HG03159 (cell line): Measurements from ENCODE around the gene THRSP.
"Not testable (repeated sequence)": the region's sequence is repeated elsewhere in the genome, so short reads cannot be mapped to it uniquely, and the experiment has no call there.

Experiments
- ATAC-seq: cut with Tn5 transposase; IDR thresholded peaks from one replicate; pipeline ENCODE4 v1.9.1; 2021; ENCODE audit warnings: mild to moderate bottlenecking, moderate library complexity; ENCODE audit not compliant: unreplicated experiment

The THRSP gene

DNA sequence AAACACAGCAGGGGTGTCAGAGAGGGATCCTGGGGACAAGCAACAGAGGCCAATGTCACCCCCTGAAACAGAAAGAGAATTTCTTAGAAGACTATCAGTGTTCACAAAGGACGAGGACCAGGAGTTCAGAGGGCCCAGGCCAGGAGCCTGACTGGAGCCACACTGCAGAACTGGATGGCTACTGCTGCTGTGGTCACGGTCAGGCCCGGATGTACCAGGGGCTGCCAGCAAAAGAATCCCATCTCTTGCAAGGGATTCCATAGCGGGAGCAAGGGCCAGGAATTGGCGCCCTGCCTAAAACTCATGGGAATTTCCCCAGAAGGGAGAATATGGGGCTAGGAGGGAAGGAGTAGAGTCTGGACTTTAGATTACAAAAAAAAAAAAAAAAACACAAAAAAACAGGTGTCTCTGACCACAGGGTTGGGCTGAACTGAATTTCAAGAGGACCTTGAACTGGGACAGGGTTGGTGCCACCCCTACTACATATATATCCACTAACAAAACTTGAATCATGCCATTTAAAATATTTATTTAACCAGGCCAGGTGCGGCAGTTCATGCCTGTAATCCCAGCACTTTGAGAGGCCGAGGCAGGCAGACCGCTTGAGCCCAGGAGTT is 24.9 kb upstream of the THRSP start:
- ATAC-seq, result no peak

DNA sequence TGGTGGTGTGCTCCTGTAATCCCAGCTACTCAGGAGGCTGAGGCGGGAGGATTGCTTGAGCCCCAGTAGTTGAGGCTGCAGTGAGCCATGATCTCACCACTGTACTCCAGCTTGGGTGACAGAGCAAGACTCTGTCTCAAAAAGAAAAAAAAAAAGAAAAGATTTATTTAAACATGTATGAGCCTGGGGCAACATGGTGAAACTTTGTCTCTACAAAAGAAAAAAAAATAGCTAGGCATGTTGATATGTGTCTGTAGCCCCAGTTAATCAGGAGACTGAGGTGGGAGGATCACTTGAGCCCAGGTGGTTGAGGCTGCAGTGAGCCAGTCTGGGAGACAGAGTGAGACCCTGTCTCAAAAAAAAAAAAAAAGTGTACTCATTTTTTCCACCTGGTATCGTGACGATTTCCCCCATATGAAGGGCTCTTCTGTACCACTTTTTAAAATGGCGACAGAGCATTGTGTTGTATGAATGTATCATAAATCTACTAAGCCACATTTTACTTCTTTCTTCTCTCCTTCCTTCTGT is 24.2 kb upstream of the THRSP start:
- no peak for ATAC-seq

DNA sequence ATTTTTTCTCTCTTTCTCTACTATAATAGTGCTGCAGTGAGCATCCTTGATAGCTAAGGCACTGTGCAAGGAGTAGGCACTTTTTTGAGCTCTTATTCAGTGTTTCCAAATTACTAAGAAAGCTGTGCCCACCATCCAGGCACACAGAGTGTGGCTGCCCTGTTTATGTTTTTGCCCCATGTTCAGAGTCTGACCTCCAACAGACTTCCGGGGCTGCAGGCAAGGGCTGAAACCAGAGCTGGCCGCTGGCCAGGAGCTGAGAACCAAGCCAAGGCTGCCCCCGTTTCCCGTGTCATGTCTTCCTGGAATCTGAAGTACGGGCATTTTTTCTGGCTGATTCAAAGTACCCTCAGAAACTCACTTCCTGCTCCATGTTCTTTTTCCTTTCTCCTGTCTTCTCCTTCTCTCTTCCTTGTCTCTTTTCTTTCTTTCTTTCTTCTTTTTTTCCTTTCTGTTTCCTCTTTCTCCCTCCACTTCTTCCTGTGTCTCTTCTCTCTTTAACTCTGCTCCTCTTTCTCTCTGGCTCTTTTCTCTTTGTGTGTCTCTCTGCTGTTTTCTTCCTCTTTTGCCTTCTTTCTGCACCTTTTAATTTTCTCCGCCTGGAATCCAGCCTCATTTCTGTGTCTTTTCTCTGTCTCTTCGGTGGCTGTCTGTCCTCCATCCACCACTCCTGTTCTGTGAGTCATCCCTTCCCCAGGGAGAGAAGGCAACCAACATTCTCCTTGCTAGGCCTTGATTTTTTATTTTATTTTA is 23.6 kb upstream of the THRSP start:
- ATAC-seq, result peak; percentile 61

DNA sequence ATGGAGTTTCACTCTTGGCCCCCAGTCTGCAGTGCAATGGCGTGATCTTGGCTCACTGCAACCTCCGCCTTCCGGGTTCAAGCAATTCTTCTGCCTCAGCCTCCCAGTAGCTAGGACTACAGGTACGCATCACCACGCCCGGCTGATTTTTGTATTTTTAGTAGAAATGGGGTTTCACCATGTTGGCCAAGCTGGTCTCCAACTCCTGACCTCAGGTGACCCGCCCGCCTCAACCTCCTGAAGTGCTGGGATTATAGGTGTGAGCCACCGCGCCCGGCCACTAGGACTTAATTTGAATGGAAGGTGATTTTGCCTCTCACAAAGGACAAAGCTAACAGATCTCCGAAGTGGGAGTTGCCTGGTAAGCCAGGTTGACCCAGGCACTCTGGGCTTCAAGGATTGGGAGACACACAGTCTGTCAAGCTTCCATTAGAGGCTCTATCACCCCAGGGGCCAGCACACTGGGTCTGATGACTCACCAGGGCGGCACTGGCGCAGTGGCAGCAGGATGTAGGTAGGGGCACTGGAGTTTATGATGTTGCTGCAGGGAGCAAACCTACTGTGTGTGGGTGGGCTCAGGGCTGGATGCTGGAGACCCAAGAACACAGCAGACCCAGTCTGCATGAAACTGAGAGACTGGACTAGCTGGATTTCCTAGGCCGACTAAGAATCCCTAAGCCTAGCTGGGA is 22.8 kb upstream of the THRSP start:
- ATAC-seq, result no peak

DNA sequence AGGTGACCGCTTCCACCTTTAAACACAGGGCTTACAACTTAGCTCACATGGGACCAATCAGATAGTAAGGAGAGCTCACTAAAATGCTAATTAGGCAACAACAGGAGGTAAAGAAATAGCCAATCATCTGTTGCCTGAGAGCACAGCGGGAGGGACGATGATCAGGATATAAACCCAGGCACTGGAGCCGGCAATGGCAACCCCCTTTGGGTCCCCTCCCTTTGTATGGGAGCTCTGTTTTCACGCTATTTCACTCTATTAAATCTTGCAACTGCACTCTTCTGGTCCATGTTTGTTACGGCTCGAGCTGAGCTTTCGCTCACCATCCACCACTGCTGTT is 22.3 kb upstream of the THRSP start:
- ATAC-seq, result not testable (repeated sequence)

DNA sequence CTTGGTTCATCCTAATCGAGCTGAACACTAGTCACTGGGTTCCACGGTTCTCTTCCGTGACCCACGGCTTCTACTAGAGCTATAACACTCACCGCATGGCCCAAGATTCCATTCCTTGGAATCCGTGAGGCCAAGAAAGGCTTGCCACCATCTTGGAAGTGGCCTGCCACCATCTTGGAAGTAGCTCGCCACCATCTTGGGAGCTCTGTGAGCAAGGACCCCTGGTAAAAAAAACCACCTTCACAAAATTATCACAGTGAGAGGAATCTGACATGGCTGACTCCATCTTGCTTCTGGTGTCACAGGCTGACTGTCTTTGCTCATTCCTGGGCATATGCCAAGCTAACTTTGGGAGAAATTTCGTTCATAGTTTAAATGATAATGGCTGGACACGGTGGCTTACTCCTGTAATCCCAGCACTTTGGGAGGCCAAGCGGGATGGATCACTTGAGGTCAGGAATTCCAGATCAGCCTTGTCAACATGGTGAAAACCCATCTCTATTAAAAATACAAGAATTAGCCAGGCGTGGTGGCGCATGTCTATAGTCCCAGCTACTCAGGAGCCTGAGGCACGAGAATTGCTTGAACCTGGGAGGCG is 21.7 kb upstream of the THRSP start:
- no peak for ATAC-seq

DNA sequence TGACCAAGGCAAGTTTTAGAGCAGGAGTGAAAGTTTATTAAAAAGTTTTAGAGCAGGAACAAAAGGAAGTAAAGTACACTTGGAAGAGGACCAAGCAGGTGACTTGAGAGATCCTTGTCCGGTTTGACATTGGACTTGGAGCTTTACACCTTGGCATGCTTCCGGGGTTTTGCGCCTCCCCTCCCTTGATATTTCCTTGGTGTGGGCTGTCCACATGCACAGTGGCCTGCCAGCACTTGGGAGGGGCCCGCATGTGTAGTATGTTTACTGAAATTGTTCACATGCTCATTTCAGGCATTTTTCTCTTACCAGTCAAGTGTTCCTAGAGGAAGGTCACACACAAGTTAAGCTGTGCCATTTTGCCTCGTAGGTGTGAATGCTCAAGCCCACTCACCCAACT is 19.0 kb upstream of the THRSP start:
- no peak for ATAC-seq

DNA sequence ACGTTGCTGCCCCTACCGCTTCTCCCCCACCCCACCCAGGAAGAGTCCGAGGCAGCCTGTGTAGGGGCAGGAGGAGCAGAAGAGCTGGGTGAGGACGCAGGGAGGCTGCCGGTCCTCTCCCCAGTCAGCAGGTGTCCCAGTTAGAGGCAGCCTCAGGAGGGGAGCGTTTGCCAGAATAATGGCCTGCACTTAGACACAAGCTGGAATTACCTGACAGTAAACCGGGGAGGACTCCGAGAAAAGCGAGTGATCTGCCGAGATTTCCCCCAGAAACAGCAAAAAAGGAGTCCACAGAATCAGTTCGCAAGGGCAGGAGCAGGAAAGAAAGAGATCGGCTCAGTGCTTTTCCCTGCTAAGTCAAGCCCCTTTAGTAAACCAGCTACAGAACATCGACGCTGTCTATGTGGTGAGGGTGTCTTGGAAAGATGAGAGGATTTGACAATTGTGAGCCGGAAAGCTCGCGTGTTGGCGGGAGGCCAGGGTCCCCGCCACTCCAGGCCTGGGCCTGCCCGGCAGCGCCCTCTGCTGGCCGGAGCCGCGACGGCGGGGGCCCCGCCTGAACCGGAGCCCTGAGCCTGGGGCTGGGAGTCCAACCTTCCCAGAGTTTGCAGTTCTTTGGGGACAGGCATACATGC is 17.7 kb upstream of the THRSP start:
- ATAC-seq, result peak; percentile 57

DNA sequence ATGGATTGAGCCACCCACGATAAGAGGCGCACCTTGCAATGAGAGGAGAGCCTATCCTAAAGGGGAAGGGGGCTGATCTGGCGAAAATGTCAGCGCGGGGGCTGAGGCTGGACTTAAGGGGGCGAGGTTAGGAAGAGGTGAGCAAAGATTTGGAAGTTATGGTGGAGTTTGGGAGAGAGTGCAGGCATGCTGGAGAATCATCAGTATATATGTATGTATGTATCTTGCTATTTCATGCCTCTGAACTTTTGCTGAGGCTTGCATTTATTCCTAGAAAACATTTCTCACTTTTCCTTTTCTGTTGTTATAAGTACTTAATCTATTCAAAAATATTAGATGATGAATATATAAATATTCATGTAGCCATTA is 17.2 kb upstream of the THRSP start:
- no peak for ATAC-seq

DNA sequence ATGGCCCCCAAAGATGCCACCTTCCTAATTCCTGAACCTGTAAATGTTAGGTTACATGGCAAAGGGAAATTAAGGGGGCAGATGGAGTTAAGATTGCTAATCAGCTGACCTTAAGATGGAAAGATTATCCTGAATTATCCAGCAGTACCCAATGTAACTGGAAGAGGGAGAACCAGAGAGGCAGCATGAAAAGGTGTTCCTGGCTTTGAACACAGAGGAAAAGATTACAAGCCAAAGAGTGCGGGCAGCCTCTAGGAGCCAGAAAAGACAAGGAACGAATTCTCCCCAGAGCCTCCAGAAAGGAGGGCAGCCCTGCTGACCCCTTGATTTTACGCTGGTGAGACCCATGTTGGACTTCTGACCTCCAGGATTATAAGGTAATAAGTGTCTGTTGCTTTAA is 15.1 kb upstream of the THRSP start:
- ATAC-seq, result no peak

DNA sequence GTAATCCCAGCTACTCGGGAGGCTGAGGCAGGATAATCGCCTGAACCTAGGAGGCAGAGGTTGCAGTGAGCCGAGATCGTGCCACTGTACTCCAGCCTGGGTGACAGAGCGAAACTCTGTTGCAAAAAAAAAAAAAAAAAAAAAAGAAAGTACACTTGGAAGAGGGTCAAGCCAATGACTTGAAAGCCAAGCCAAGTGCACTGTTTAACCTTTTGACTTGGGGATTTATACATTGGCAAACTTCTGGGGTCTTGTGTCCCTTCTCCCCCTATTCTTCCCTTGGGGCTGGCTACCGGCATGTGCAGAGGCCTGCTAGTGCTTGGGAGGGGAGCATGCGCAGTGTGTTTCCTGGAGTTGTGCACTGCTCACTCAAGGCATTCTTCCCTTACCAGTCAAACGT is 14.3 kb upstream of the THRSP start:
- no peak for ATAC-seq

DNA sequence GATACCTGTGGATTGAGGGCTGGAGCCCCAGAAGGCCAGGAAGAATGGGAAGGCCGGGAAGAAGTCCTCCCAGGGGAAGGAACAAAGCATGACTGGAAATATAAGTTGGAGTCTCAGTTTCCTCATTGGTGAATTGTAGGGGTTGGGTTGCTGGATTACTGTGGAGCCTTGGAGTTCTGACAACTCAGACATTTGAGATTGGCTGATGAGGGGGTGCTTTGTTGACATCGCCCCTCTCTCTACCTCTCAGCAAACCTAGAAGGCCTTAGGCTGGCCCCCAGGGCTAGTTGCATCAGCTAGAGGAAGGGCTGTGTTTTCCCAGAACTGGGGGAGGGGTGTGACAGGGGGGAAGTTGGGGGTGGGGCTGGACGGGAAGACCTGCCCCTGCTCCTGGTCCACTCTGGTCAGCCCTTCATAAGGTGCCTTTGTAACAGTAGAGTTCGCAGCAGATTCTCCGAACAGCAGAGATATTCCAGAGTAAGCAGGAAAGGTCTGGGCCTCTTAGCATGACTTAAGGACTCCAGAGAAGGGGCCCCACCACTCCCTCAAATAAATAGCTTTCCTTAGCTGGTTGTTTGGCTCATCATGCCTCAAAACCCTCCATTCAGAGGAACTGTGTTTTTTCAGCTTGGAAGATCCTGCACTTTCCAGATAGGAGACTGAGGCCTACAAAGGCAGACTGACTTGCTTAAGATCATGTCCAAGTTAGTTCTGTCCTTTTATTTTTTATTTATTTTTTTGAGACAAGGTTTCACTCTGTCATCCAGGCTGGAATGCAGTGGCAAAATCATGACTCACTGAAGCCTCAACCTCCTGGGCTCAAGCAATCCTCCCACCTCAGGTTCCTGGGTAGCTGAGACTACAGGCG is 12.5 kb upstream of the THRSP start:
- ATAC-seq, result no peak

DNA sequence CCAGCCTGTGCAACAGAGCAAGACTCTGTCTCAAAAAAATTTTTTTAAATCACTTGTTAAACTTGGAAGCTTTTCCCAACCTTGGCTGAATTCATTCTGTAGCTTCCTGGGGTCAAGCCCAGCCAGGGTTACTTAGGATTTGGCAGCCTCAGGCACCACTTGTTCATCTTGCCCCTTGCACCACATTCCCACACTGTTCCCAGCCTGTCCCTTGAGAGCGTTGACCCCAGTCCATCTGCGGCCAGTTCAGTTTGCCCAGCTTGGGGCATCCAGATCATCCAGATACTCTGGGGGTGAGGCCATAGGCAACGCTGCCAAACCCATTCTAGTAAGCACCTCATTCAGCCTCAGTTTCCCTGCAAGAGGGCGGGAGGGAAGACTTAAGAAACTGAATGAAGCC is 8.7 kb upstream of the THRSP start:
- ATAC-seq, result no peak

DNA sequence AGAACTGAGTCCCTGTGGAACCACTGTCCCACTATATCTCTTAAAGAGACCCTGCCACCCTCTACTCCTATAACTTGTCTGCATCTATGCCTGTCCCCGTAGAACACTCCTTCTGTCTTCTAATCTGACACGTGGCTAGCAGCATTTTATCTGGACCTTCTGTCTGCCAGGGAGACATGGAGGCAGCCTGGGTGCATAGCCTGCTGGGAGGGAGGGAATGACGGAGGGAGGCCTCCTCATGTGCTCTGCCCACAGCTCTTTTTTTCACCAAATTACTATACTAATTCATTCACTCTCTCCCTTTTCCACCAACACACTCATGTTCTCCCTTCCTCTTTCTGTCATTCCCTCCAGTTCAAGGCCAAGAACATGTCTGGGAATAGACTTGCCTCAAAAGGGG is 7.6 kb upstream of the THRSP start:
- ATAC-seq, result no peak

DNA sequence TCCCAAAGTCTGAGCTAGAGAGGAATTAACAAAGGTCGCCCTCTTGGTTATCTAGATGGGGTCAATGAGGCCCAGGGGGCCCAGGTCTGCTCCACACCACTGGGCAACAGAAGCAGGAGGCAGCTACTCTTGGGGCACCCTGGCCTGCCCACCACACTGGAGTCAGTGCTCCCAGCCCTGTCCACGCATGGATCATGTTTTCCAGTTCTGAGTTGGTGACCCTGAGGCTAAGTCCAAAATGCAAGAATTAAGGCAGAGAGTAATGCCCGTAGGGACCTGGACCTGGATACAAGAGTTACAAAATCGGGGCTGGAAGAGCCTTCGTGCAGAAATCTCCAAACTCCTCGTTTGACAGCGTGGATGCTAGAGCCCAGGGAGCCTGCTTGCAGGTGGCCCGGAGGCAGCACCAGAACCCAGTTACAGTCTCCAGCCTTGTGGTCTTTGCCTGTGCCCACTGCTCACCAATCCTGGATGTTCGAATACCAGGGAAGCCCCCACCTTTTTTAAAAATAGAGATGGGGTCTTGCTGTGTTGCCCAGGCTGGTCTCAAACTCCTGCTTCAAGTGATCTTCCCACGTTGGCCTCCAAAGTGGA is 6.1 kb upstream of the THRSP start:
- ATAC-seq, result no peak

DNA sequence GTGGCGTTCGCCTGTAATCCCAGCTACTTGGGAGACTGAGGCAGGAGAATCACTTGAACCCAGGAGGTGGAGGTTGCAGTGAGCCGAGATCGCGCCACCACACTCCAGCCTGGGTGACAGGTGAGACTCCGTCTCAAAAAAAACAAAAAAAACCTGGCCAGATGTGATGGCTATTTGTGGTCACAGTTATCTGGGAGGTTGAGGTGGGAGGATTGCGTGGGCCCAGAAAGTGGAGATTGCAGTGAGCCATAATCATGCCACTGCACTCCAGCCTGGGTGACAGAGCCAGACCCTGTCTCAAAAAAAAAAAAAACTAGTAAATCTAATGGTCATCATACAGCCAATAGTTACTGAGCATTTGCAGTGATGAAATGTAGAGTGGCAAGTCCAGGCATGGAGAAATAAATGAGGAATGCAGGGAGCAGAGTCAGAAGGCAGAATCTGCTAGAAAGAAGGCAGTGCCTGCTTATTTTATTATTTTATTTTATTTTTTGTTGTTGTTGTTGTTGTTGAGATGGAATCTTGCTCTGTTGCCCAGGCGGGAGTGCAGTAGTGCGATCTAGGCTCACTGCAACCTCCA is 3.8 kb upstream of the THRSP start:
- ATAC-seq, result not testable (repeated sequence)

DNA sequence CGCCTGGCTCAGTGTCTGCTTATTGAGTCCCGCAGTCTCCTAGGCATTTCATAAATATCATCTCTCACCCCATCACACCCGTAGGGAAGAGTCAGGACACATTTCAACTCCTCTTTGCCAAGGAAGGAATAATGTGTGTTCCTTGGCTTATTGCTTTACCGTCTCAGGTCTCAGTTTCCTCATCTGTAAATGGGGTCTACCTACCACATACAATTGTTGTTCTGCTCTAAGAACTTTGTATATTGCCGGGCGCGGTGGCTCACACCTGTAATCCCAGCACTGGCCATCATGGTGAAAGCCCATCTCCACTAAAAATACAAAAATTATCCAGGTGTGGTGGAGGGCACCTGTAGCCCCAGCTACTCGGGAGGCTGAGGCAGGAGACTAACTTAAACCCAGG is 3.1 kb upstream of the THRSP start:
- ATAC-seq, result no peak

DNA sequence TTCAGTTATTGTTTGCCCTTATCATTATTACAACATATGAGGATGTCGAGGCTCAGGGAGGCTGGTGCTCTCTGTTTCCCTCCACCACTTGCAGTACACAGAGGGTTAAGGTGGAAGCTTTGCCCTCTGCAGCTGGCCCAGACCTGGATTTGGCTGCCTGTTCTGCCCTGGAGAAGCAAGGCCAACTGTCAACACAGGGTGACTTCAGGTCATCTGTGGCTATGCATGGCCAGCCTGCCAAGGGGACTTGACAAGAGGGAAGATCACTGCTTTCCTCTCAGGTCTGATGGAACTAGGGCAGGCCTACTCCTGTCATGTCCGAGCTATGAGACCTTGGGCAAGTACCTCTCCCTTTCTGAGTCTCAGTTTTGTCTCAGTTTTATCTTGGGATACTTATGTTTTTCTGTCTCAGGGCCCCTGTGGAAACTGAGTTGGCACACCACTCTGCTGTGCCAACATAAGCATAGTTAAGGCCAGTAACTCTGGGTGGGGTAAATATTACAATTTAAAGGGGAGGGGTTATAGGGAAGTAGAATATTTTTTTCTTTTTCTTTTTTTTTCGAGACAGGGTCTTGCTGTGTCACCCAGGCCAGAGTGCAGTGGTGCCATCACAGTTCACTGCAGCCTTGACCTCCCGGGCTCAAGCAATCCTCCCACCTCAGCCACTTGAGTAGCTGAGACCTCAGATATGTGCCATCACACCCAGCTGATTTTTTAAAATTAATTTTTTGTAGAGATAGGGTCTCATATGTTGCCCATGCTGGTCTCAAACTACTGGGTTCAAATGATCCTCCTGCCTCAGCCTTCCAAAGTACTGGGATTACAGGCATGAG is 2.4 kb upstream of the THRSP start:
- no peak for ATAC-seq

DNA sequence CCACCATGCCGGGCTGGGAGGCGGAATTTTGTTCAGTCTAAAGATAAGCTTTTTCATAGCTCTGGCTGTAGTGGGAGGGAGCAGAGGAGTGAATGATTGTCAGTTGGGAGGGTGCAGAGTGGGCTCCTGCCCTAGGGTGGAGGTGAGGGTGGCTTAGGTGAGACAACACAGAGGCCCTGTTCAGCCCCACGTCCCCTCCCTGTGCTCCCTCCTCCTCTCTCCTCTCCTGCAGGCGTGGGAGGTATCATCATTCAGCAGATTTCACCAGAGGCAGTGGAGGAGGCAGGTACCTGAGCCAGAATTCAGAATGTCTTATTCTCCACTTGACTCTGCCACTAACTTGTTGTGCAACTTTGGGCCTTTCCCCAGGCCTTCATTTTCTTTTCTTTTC is 1.7 kb upstream of the THRSP start:
- ATAC-seq, result no peak
